OCI-LY7 (cell line): ENCODE data around the gene SLCO4A1. TPM values are rescaled to one million over a fixed set of nuclear protein-coding genes. Genes with fewer than 3 reads are reported as not detected.

Experiments used
- BruUV-seq: library from RNA; stranded (reverse); fragments of 400-500 nt; replicated peaks from 2 replicates; lab custom pipeline; 2021; lab: Mats Ljungman, UMichigan
- CTCF ChIA-PET: fragments of 300-600 bp; sonication (Branson Sonifier 250); formaldehyde crosslinking; loops from one replicate; lab custom pipeline; 2022; ENCODE audit warnings: antibody characterized with exemption; ENCODE audit not compliant: unreplicated experiment; lab: Charles Lee
- POLR2A ChIA-PET: fragments of 300-600 bp; sonication (Branson Sonifier 250); formaldehyde crosslinking; loops from one replicate; lab custom pipeline; 2022; ENCODE audit warnings: antibody characterized with exemption; lab: Charles Lee
- DNase-seq: peaks from one replicate; pipeline ENCODE4 v3.0.0-alpha.2; 2015; ENCODE audit warnings: low spot score
- H2AFZ ChIP-seq: fragments of 200-600 bp; sonication (generic), shearing (Covaris generic); 2 replicates; pipeline ENCODE4 v1.6.1; 2014; ENCODE audit warnings: mild to moderate bottlenecking, antibody characterized with exemption, low read length, moderate library complexity
- H3K27ac ChIP-seq: fragments of 200-600 bp; sonication (generic); 2 replicates; pipeline ENCODE4 v1.5.1; 2014; ENCODE audit warnings: mixed run types, low read depth, mild to moderate bottlenecking, moderate library complexity, low read length, inconsistent platforms; ENCODE audit not compliant: poor library complexity, severe bottlenecking
- H3K36me3 ChIP-seq: fragments of 200-600 bp; sonication (generic); 2 replicates; pipeline ENCODE4 v1.6.1; 2014; ENCODE audit warnings: mild to moderate bottlenecking, antibody characterized with exemption, low read length, moderate library complexity, mixed read lengths; ENCODE audit not compliant: insufficient read depth
- H3K4me1 ChIP-seq: fragments of 200-600 bp; sonication (generic); 2 replicates; pipeline ENCODE4 v1.5.1; 2014; ENCODE audit warnings: mild to moderate bottlenecking, low read length; ENCODE audit not compliant: insufficient read depth, poor library complexity, severe bottlenecking
- H3K4me2 ChIP-seq: fragments of 200-600 bp; sonication (generic); 2 replicates; pipeline ENCODE4 v1.6.1; 2014; ENCODE audit warnings: mild to moderate bottlenecking, low read length
- H3K4me3 ChIP-seq: fragments of 200-600 bp; sonication (generic); 2 replicates; pipeline ENCODE4 v1.5.1; 2014; ENCODE audit warnings: mild to moderate bottlenecking, low read depth, low read length; ENCODE audit not compliant: poor library complexity, severe bottlenecking
- H3K79me2 ChIP-seq: fragments of 200-600 bp; sonication (generic); 2 replicates; pipeline ENCODE4 v1.6.1; 2016; ENCODE audit warnings: low read depth, mild to moderate bottlenecking, low read length, moderate library complexity, mixed read lengths; ENCODE audit not compliant: insufficient read depth
- H3K9me2 ChIP-seq: fragments of 200-600 bp; sonication (generic); 2 replicates; pipeline ENCODE4 v1.6.1; 2016; ENCODE audit warnings: mild to moderate bottlenecking, low read length, mixed read lengths; ENCODE audit not compliant: insufficient read depth
- H3K9me3 ChIP-seq: fragments of 200-600 bp; sonication (generic); 2 replicates; pipeline ENCODE4 v1.6.1; 2014; ENCODE audit warnings: mild to moderate bottlenecking, mixed run types, low read length, mixed read lengths
- H4K20me1 ChIP-seq: fragments of 200-600 bp; sonication (generic); 2 replicates; pipeline ENCODE4 v1.6.1; 2014; ENCODE audit warnings: mild to moderate bottlenecking, antibody characterized with exemption, low read length, moderate library complexity, mixed read lengths; ENCODE audit not compliant: insufficient read depth
- CTCF ChIP-seq: fragments of 200-600 bp; sonication (generic); conservative IDR thresholded peaks from 2 replicates; pipeline ENCODE4 v1.5.1; 2014; ENCODE audit warnings: mild to moderate bottlenecking, antibody characterized with exemption, low read length, moderate library complexity, mixed read lengths
- EZH2phosphoT487 ChIP-seq: fragments of 200-600 bp; sonication (generic); IDR thresholded peaks from 2 replicates; pipeline ENCODE4 v1.6.1; 2018; ENCODE audit warnings: low read depth, borderline replicate concordance, mild to moderate bottlenecking, mixed run types, antibody characterized with exemption, low read length, moderate library complexity, mixed read lengths
- intact Hi-C: fragments of 100-400 bp; cut with micrococcal nuclease; formaldehyde crosslinking; loops from one replicate; pipeline ENCODE4 v1.10.0; 2022; ENCODE audit not compliant: unreplicated experiment
- total RNA-seq, 2 experiments: library from RNA; depleted of rRNA in 1 of 2; stranded (reverse); fragments of >200 nt in 1 of 2; shearing (Covaris generic) in 1 of 2; gene quantifications; 2 replicates each; pipeline ENCODE4 v1.2.3, GENCODE V29; 2014 to 2022

Gene SLCO4A1
- total RNA-seq, 2 experiments from 2014 or later = 34.3 to 52.4 TPM

- no peaks in the 10 kb centered on the region for H3K79me2 ChIP-seq
- ChIA-PET POLR2A (interaction anchor here (0.7 kb wide), 1 partner anchor 341 kb away, joined by 5 read pairs; no protein-coding TSS in a partner anchor), CTCF (no interaction called here)
- DNase-seq = no peak
- BruUV-seq = no TSS peak
- peaks cover 6% of the 10 kb centered on the region; the same call in 1 of the 2 replicates for H3K9me3 ChIP-seq
- no peak overlapping the region for H3K27ac ChIP-seq
- no peaks in the 10 kb centered on the region for H3K36me3 ChIP-seq
- no peaks in the 10 kb centered on the region for H4K20me1 ChIP-seq
- H3K4me2 ChIP-seq = no peak overlapping the region
- H2AFZ ChIP-seq = no peak overlapping the region
- H3K4me1 ChIP-seq = peaks cover 47% of the 10 kb centered on the region
- no peaks in the 10 kb centered on the region for H3K9me2 ChIP-seq
- H3K4me3 ChIP-seq = no peak overlapping the region
- no peak for TF ChIP-seq EZH2phosphoT487
- intact Hi-C loops = loop anchor here (5.0 kb wide), 1 partner anchor 271 kb away; no protein-coding TSS in a partner anchor
Observed at GRCh38 chr20:62608218-62608565, 34.1 kb upstream of the SLCO4A1 start.

- intact Hi-C loops = loop anchor here (5.0 kb wide), 1 partner anchor 272 kb away; no protein-coding TSS in a partner anchor
- no peaks in the 10 kb centered on the region for H3K79me2 ChIP-seq
- no peak overlapping the region for H2AFZ ChIP-seq
- no peaks in the 10 kb centered on the region for H3K9me2 ChIP-seq
- TF ChIP-seq CTCF (no peak), EZH2phosphoT487 (no peak)
- H3K27ac ChIP-seq = no peak overlapping the region
- POLR2A ChIA-PET = no interaction called here
- peaks cover 36% of the 10 kb centered on the region for H3K4me1 ChIP-seq
- H4K20me1 ChIP-seq = no peaks in the 10 kb centered on the region
- no peak overlapping the region for H3K4me2 ChIP-seq
- CTCF ChIA-PET = no interaction called here
- no peak for DNase-seq
- H3K4me3 ChIP-seq = no peak overlapping the region
- H3K36me3 ChIP-seq = no peaks in the 10 kb centered on the region
- no TSS peak for BruUV-seq
- H3K9me3 ChIP-seq = peaks cover 6% of the 10 kb centered on the region; the same call in 1 of the 2 replicates
Observed at GRCh38 chr20:62609279-62609720, 33.0 kb upstream of the SLCO4A1 start.

GRCh38 chr20:62609811-62610757, 32.2 kb upstream of the SLCO4A1 start:
- TF ChIP-seq EZH2phosphoT487 (no peak), CTCF (no peak)
- H3K9me3 ChIP-seq = peaks cover 6% of the 10 kb centered on the region; the same call in 1 of the 2 replicates
- POLR2A ChIA-PET = interaction anchor here (0.6 to 1.0 kb wide), 2 partner anchors 12 to 344 kb away, joined by 3 read pairs; no protein-coding TSS in a partner anchor
- no peaks in the 10 kb centered on the region for H4K20me1 ChIP-seq
- H3K79me2 ChIP-seq = no peaks in the 10 kb centered on the region
- H2AFZ ChIP-seq = no peak overlapping the region
- intact Hi-C loops = loop anchor here (5.0 kb wide), 1 partner anchor 273 kb away; no protein-coding TSS in a partner anchor
- DNase-seq = no peak
- no peaks in the 10 kb centered on the region for H3K9me2 ChIP-seq
- H3K36me3 ChIP-seq = no peaks in the 10 kb centered on the region
- peaks cover 29% of the 10 kb centered on the region for H3K4me1 ChIP-seq
- CTCF ChIA-PET = no interaction called here
- no TSS peak for BruUV-seq
- H3K4me3 ChIP-seq = no peak overlapping the region
- H3K27ac ChIP-seq = no peak overlapping the region
- H3K4me2 ChIP-seq = no peak overlapping the region
